Panc1 (cell line): ENCODE measurements around the gene MYB.

ENCODE experiments used
- POLR2AphosphoS5 ChIP-seq: IDR thresholded peaks from 2 replicates; pipeline ENCODE4 v1.6.1; 2012; ENCODE audit warnings: mild to moderate bottlenecking, low read depth, low read length, moderate library complexity
- SIN3A ChIP-seq: IDR thresholded peaks from 2 replicates; pipeline ENCODE4 v1.6.1; 2012; ENCODE audit warnings: low read depth, mild to moderate bottlenecking, low read length, moderate library complexity, borderline replicate concordance; ENCODE audit not compliant: insufficient read depth
- TF ChIP-seq, protein P1 (sequence below): fragments of 450-650 bp; IDR thresholded peaks from 2 replicates; pipeline ENCODE4 v1.5.1; 2017; ENCODE audit warnings: mild to moderate bottlenecking
- TF ChIP-seq, protein P2 (sequence below), 2 experiments: IDR thresholded peaks; 2 replicates each; pipeline ENCODE4 v1.6.1; 2011 to 2012; ENCODE audit warnings: low read depth in 2 of 2, control low read depth in 1 of 2, low read length in 1 of 2, mild to moderate bottlenecking in 1 of 2, moderate library complexity in 1 of 2; ENCODE audit not compliant: insufficient read depth in 1 of 2

DNA sequence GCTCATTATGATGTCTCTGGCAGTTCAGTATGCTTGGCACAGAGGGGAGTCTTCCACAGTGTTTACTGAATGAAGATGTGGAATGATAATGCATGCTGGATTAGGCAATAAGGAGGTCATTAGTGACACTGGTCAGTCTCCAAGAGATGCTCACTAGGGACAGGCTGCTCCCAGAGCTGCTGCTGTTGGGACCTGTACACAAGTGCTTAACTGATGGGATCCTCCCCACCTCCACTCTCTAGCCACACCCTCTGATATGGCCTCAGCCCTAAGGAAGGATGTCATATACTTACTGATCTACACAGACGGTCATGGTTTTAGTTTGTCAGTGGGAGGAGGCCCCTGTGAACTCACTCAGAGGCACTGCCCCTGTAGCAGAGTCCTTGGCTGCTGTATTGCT, 73.4 kb downstream of the MYB start:
- TF ChIP-seq POLR2AphosphoS5: no peak
- TF ChIP-seq, protein P1, sequence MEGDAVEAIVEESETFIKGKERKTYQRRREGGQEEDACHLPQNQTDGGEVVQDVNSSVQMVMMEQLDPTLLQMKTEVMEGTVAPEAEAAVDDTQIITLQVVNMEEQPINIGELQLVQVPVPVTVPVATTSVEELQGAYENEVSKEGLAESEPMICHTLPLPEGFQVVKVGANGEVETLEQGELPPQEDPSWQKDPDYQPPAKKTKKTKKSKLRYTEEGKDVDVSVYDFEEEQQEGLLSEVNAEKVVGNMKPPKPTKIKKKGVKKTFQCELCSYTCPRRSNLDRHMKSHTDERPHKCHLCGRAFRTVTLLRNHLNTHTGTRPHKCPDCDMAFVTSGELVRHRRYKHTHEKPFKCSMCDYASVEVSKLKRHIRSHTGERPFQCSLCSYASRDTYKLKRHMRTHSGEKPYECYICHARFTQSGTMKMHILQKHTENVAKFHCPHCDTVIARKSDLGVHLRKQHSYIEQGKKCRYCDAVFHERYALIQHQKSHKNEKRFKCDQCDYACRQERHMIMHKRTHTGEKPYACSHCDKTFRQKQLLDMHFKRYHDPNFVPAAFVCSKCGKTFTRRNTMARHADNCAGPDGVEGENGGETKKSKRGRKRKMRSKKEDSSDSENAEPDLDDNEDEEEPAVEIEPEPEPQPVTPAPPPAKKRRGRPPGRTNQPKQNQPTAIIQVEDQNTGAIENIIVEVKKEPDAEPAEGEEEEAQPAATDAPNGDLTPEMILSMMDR: no peak
- TF ChIP-seq, protein P2, sequence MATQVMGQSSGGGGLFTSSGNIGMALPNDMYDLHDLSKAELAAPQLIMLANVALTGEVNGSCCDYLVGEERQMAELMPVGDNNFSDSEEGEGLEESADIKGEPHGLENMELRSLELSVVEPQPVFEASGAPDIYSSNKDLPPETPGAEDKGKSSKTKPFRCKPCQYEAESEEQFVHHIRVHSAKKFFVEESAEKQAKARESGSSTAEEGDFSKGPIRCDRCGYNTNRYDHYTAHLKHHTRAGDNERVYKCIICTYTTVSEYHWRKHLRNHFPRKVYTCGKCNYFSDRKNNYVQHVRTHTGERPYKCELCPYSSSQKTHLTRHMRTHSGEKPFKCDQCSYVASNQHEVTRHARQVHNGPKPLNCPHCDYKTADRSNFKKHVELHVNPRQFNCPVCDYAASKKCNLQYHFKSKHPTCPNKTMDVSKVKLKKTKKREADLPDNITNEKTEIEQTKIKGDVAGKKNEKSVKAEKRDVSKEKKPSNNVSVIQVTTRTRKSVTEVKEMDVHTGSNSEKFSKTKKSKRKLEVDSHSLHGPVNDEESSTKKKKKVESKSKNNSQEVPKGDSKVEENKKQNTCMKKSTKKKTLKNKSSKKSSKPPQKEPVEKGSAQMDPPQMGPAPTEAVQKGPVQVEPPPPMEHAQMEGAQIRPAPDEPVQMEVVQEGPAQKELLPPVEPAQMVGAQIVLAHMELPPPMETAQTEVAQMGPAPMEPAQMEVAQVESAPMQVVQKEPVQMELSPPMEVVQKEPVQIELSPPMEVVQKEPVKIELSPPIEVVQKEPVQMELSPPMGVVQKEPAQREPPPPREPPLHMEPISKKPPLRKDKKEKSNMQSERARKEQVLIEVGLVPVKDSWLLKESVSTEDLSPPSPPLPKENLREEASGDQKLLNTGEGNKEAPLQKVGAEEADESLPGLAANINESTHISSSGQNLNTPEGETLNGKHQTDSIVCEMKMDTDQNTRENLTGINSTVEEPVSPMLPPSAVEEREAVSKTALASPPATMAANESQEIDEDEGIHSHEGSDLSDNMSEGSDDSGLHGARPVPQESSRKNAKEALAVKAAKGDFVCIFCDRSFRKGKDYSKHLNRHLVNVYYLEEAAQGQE (IDR thresholded peaks at IDR 0.05; ENCODE audit: insufficient read depth in 1 of 2, low read depth in 2 of 2, low read length in 1 of 2): no peak
- TF ChIP-seq SIN3A: no peak
